Urinary bladder (tissue), 4 donors: ENCODE data around the gene WTIP. TPM values are rescaled to one million over a fixed set of nuclear protein-coding genes. Genes with fewer than 3 reads are reported as not detected.

Experiments used
- DNase-seq: peaks from one replicate; pipeline ENCODE4 v3.0.0-alpha.2; 2015; ENCODE audit errors: extremely low spot score
- H3K27ac ChIP-seq: one replicate; pipeline ENCODE4 v1.5.1; 2013; ENCODE audit warnings: low read depth, mild to moderate bottlenecking, moderate library complexity
- H3K36me3 ChIP-seq: one replicate; pipeline ENCODE4 v1.6.1; 2013; ENCODE audit warnings: mild to moderate bottlenecking, moderate library complexity; ENCODE audit not compliant: insufficient read depth
- H3K4me1 ChIP-seq: one replicate; pipeline ENCODE4 v1.6.1; 2013; ENCODE audit warnings: mild to moderate bottlenecking, moderate library complexity; ENCODE audit not compliant: insufficient read depth
- H3K4me3 ChIP-seq: one replicate; pipeline ENCODE4 v1.5.1; 2013; ENCODE audit warnings: low read depth, low read length
- WGBS: extraction: QIAGEN DNeasy Blood & Tissue Kit; methylation state at CpG from one replicate; pipeline ENCODE4 v1.1.7; 2013; 5-methylcytosine and 5-hydroxymethylcytosine counted together
- polyA plus RNA-seq: library from polyadenylated mRNA; stranded (reverse); fragments of 200-250 nt; gene quantifications from one replicate; pipeline ENCODE4 v1.2.3, GENCODE V29; 2013
- total RNA-seq: library from RNA; depleted of rRNA; stranded (reverse); fragments of >200 nt; gene quantifications from one replicate; pipeline ENCODE4 v1.2.3, GENCODE V29; 2014
- donor health status: healthy with polysubstance abuse.
- donor health status: healthy.

The WTIP gene
- total and polyA plus RNA-seq, 2 donors = 10.5 to 23.1 TPM

GRCh38 chr19:34525001-34525400 lies 43.4 kb downstream of the WTIP start:
- DNase-seq = no peak
- H3K27ac ChIP-seq = no peak overlapping the region
- no peaks in the 10 kb centered on the region for H3K4me1 ChIP-seq
- WGBS = 77% methylated on average over 1 of the region's 1 CpG
- no peaks in the 10 kb centered on the region for H3K36me3 ChIP-seq
- no peak overlapping the region for H3K4me3 ChIP-seq

DNA sequence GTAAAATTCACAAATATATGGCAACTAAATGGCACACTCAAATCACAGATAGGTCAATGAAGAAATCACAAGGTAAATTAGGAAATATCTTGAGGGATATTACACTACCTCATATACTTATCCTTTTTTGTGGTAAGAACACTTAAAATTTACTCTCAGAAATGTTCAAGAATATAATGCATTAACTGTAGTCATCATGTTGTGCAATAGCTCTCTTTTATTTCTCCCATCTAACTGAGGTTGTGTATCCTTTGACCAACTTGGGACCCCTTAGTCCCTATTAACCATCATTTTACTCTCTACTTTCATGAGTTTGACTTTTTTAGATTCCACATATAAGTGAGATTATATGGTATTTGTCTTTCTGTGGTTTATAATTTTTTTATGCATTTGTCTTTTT lies 52.6 kb downstream of the WTIP start:
- Histone ChIP-seq H3K36me3 (no peaks in the 10 kb centered on the region), H3K27ac (no peak overlapping the region), H3K4me1 (no peaks in the 10 kb centered on the region), H3K4me3 (no peak overlapping the region)
- no peak for DNase-seq

DNA sequence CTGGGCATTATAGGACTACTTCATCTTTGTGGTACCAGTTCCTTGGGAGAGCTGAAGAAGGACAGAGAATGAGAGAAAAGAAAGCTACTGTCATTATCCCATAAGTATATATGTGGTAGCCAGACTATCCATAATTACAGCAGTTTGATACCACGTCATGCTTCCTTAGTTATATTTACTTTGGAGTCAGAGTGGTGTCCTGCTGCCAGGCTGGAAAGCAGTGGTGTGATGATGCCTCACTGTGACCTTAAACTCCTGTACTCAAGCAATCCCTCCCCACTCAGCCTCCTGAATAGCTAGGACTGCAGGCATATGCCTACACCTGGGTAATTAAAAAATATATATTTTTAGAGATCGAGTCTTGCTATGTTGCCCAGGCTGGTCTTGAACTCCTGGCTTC lies 57.8 kb downstream of the WTIP start:
- Histone ChIP-seq H3K4me3 (no peak overlapping the region), H3K36me3 (no peaks in the 10 kb centered on the region), H3K27ac (no peak overlapping the region), H3K4me1 (no peaks in the 10 kb centered on the region)
- WGBS = 67% methylated on average over 2 of the region's 2 CpGs
- DNase-seq = no peak

- DNase-seq = no peak
- H3K4me3 ChIP-seq = no peak overlapping the region
- H3K4me1 ChIP-seq = no peaks in the 10 kb centered on the region
- 69% methylated on average over 3 of the region's 3 CpGs for WGBS
- H3K36me3 ChIP-seq = no peaks in the 10 kb centered on the region
- no peak overlapping the region for H3K27ac ChIP-seq
Measured at GRCh38 chr19:34540811-34541557, 59.4 kb downstream of the WTIP start.

GRCh38 chr19:34549833-34550232 lies 68.3 kb downstream of the WTIP start:
- 70% methylated on average over 2 of the region's 2 CpGs for WGBS
- no peak overlapping the region for H3K27ac ChIP-seq

DNA sequence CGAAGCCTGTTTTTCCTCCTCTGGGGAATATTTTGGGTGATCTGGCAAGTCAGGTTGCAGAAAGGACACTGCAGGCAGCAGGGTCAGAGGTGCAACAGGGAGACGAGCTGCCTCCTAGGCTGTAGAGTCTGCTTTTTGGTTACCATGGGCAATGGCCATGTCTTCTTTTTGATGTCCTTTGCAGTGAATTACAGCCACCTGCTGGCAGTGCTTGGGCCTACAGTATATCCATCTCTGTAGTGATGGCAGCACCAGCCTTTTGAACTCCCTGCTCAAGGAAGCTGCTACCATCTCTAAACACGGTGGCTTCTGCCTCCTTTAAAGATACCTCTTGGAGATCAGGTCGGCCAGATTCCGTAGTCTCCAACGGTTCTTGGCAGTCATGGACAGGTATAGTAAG lies 73.9 kb downstream of the WTIP start:
- no peak for DNase-seq
- Histone ChIP-seq H3K4me1 (no peaks in the 10 kb centered on the region), H3K27ac (no peak overlapping the region), H3K36me3 (no peaks in the 10 kb centered on the region), H3K4me3 (no peak overlapping the region)
- WGBS = 68% methylated on average over 6 of the region's 6 CpGs

More at GRCh38 chr19:34549833-34550232, 68.3 kb downstream of the WTIP start:
- Histone ChIP-seq H3K4me3 (no peak overlapping the region), H3K36me3 (no peaks in the 10 kb centered on the region), H3K4me1 (no peaks in the 10 kb centered on the region)
- DNase-seq = no peak

DNA sequence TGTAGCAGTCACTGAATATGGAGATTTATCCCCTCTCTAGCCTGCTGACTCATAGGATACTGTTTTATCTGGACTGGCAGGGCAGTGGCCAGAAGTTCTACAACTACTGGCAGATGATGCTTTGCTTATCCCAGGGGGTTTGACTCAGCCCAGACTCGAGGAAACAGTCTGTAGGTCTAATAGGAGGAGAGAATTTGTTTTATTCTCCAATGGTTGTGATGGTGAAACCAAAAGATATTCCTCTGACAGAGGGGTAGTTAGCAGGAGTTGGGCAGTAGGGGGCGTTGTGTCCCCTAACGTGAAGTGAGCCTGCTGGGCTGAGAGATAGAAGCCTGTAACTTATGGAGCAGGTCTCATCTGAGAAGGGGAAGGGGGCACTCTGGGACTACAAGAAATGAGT lies 74.9 kb downstream of the WTIP start:
- no peaks in the 10 kb centered on the region for H3K4me1 ChIP-seq
- H3K36me3 ChIP-seq = no peaks in the 10 kb centered on the region
- WGBS = 1% methylated on average over 3 of the region's 3 CpGs
- H3K27ac ChIP-seq = no peak overlapping the region
- no peak for DNase-seq
- no peak overlapping the region for H3K4me3 ChIP-seq

DNA sequence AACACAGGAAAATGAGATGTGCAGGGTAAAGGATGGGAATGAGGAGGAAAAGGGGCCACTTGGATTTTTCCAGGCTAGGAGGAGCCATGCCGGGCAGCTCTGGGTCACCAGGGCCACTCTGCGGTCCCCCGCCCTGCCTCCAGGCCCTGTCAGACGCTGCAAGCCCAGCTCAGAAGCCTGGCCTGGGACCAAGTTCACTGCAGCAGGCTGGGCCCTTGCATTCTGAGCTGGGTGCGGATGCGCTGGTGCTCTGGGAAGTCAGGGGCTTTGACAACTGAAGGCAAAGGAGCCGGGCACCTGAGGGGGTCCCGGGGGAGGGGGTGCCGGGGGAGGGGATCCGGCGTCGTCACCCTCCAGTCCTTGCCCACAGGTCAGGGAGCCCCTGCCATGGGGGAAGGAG lies 77.5 kb downstream of the WTIP start:
- Histone ChIP-seq H3K4me1 (no peaks in the 10 kb centered on the region), H3K4me3 (no peak overlapping the region), H3K27ac (no peak overlapping the region), H3K36me3 (no peaks in the 10 kb centered on the region)
- 72% methylated on average over 12 of the region's 12 CpGs for WGBS
- no peak for DNase-seq

- Histone ChIP-seq H3K4me1 (no peaks in the 10 kb centered on the region), H3K27ac (no peak overlapping the region), H3K4me3 (no peak overlapping the region), H3K36me3 (no peaks in the 10 kb centered on the region)
- 29% methylated on average over 6 of the region's 6 CpGs for WGBS
- DNase-seq = no peak
Measured at GRCh38 chr19:34560229-34560628, 78.7 kb downstream of the WTIP start.

Other genes starting within 250 kb of the WTIP start
- 43.3 TPM for gene GARRE1, start 227.2 kb upstream of the WTIP start, total RNA-seq
- gene GARRE1, start 227.2 kb upstream of the WTIP start, polyA plus RNA-seq = 17.7 TPM
- 67.7 TPM for gene GPI, start 116.6 kb upstream of the WTIP start, total RNA-seq
- gene GPI, start 116.6 kb upstream of the WTIP start, polyA plus RNA-seq = 206 TPM
- 8.1 TPM for gene PDCD2L, start 77.4 kb upstream of the WTIP start, total RNA-seq
- 13.0 TPM for gene PDCD2L, start 77.4 kb upstream of the WTIP start, polyA plus RNA-seq
- 119 TPM for gene UBA2, start 53.4 kb upstream of the WTIP start, total RNA-seq
- 75.2 TPM for gene UBA2, start 53.4 kb upstream of the WTIP start, polyA plus RNA-seq
- 0.32 TPM for gene SCGB2B2, start 195.4 kb downstream of the WTIP start, total RNA-seq
- gene SCGB2B2, start 195.4 kb downstream of the WTIP start, polyA plus RNA-seq = 0.20 TPM
- gene ZNF302, start 195.9 kb downstream of the WTIP start, total RNA-seq = 77.5 TPM
- gene ZNF302, start 195.9 kb downstream of the WTIP start, polyA plus RNA-seq = 24.4 TPM